ENCODE measurements around the gene VMP1. TPM values are rescaled to one million over a fixed set of nuclear protein-coding genes. Genes with fewer than 3 reads are reported as not detected.
A peak's percentile ranks its signal among the peaks of the same experiment; 100 is the strongest.
"Not testable (repeated sequence)": the region's sequence is repeated elsewhere in the genome, so short reads cannot be mapped to it uniquely, and the experiment has no call there.

Gene VMP1
- total RNA-seq, 1 experiment from 2014 or later = 69.4 TPM

- DNase-seq = peak; percentile 68
- H3K4me3 ChIP-seq (ENCODE audit: low read length) = peak overlapping the region; percentile 29
- peaks cover 19% of the 10 kb centered on the region for H3K79me2 ChIP-seq (ENCODE audit: low read length)
- H3K36me3 ChIP-seq (ENCODE audit: insufficient read depth, low read length) = no peaks in the 10 kb centered on the region
- peaks cover 44% of the 10 kb centered on the region for H3K4me1 ChIP-seq (ENCODE audit: low read length)
- H4K20me1 ChIP-seq (ENCODE audit: insufficient read depth, low read depth, low read length) = no peaks in the 10 kb centered on the region
- H3K27me3 ChIP-seq (ENCODE audit: low read length) = no peaks in the 10 kb centered on the region
- peak overlapping the region; percentile 48 for H3K4me2 ChIP-seq (ENCODE audit: low read depth, low read length, poor library complexity, severe bottlenecking)
- H3K9me2 ChIP-seq (replicated peaks; ENCODE audit: insufficient read depth, low read length) = no peaks in the 10 kb centered on the region
- H3K9ac ChIP-seq (ENCODE audit: low read length) = peak overlapping the region; percentile 38
- H2AFZ ChIP-seq (ENCODE audit: low read length) = peak overlapping the region; percentile 5; the same call in 1 of the 2 replicates
- H3K27ac ChIP-seq (ENCODE audit: low read length) = peak overlapping the region; percentile 69
- no peaks in the 10 kb centered on the region for H3K9me3 ChIP-seq (ENCODE audit: low read length)
These were observed 79.3 kb downstream of the VMP1 start for GRCh38 chr17:59786536-59787319.

- H3K9me3 ChIP-seq (ENCODE audit: low read length); DNase-seq; H3K27me3 ChIP-seq (ENCODE audit: low read length); H3K79me2 ChIP-seq (ENCODE audit: low read length); H3K27ac ChIP-seq (ENCODE audit: low read length); H3K9ac ChIP-seq (ENCODE audit: low read length); H3K36me3 ChIP-seq (ENCODE audit: insufficient read depth, low read length); H2AFZ ChIP-seq (ENCODE audit: low read length); H4K20me1 ChIP-seq (ENCODE audit: insufficient read depth, low read depth, low read length); H3K9me2 ChIP-seq (replicated peaks; ENCODE audit: insufficient read depth, low read length); H3K4me2 ChIP-seq (ENCODE audit: low read depth, low read length, poor library complexity, severe bottlenecking); H3K4me3 ChIP-seq (ENCODE audit: low read length): not testable (repeated sequence)
- H3K4me1 ChIP-seq (ENCODE audit: low read length) = peaks cover 26% of the 10 kb centered on the region
These were observed 82.4 kb downstream of the VMP1 start for GRCh38 chr17:59789849-59790248.

GRCh38 chr17:59790418-59790817 lies 83.0 kb downstream of the VMP1 start:
- not testable (repeated sequence) for H3K4me3 ChIP-seq (ENCODE audit: low read length); DNase-seq; H3K9me2 ChIP-seq (replicated peaks; ENCODE audit: insufficient read depth, low read length); H3K4me2 ChIP-seq (ENCODE audit: low read depth, low read length, poor library complexity, severe bottlenecking); H3K9me3 ChIP-seq (ENCODE audit: low read length); H3K36me3 ChIP-seq (ENCODE audit: insufficient read depth, low read length); H3K9ac ChIP-seq (ENCODE audit: low read length); H2AFZ ChIP-seq (ENCODE audit: low read length); H4K20me1 ChIP-seq (ENCODE audit: insufficient read depth, low read depth, low read length); H3K27me3 ChIP-seq (ENCODE audit: low read length); H3K27ac ChIP-seq (ENCODE audit: low read length); H3K79me2 ChIP-seq (ENCODE audit: low read length)
- peaks cover 21% of the 10 kb centered on the region for H3K4me1 ChIP-seq (ENCODE audit: low read length)

- Histone ChIP-seq H3K36me3 (ENCODE audit: insufficient read depth, low read length) (peaks cover 4% of the 10 kb centered on the region; the same call in 1 of the 2 replicates), H3K4me2 (ENCODE audit: low read depth, low read length, poor library complexity, severe bottlenecking) (no peak overlapping the region), H3K9me2 (replicated peaks; ENCODE audit: insufficient read depth, low read length) (no peaks in the 10 kb centered on the region), H3K9me3 (ENCODE audit: low read length) (no peaks in the 10 kb centered on the region), H3K4me3 (ENCODE audit: low read length) (no peak overlapping the region), H2AFZ (ENCODE audit: low read length) (no peak overlapping the region), H3K79me2 (ENCODE audit: low read length) (peaks cover 4% of the 10 kb centered on the region; the same call in 1 of the 2 replicates), H3K27ac (ENCODE audit: low read length) (no peak overlapping the region), H4K20me1 (ENCODE audit: insufficient read depth, low read depth, low read length) (no peaks in the 10 kb centered on the region), H3K4me1 (ENCODE audit: low read length) (peaks cover 16% of the 10 kb centered on the region), H3K27me3 (ENCODE audit: low read length) (no peaks in the 10 kb centered on the region), H3K9ac (ENCODE audit: low read length) (no peak overlapping the region)
- no peak for DNase-seq
These were observed 83.5 kb downstream of the VMP1 start for GRCh38 chr17:59790910-59791309.

GRCh38 chr17:59791603-59792457 lies 84.4 kb downstream of the VMP1 start:
- Histone ChIP-seq H3K9me3 (ENCODE audit: low read length) (no peaks in the 10 kb centered on the region), H3K9me2 (replicated peaks; ENCODE audit: insufficient read depth, low read length) (no peaks in the 10 kb centered on the region), H3K27ac (ENCODE audit: low read length) (no peak overlapping the region), H3K4me3 (ENCODE audit: low read length) (no peak overlapping the region), H3K4me1 (ENCODE audit: low read length) (peaks cover 7% of the 10 kb centered on the region), H3K9ac (ENCODE audit: low read length) (no peak overlapping the region), H3K79me2 (ENCODE audit: low read length) (peaks cover 7% of the 10 kb centered on the region; the same call in 1 of the 2 replicates), H4K20me1 (ENCODE audit: insufficient read depth, low read depth, low read length) (no peaks in the 10 kb centered on the region), H3K36me3 (ENCODE audit: insufficient read depth, low read length) (peaks cover 4% of the 10 kb centered on the region; the same call in 1 of the 2 replicates), H2AFZ (ENCODE audit: low read length) (no peak overlapping the region), H3K27me3 (ENCODE audit: low read length) (no peaks in the 10 kb centered on the region), H3K4me2 (ENCODE audit: low read depth, low read length, poor library complexity, severe bottlenecking) (no peak overlapping the region)
- no peak for DNase-seq

- H3K27me3 ChIP-seq (ENCODE audit: low read length); H4K20me1 ChIP-seq (ENCODE audit: insufficient read depth, low read depth, low read length); H3K9ac ChIP-seq (ENCODE audit: low read length); DNase-seq; H2AFZ ChIP-seq (ENCODE audit: low read length); H3K79me2 ChIP-seq (ENCODE audit: low read length); H3K27ac ChIP-seq (ENCODE audit: low read length); H3K4me3 ChIP-seq (ENCODE audit: low read length); H3K4me2 ChIP-seq (ENCODE audit: low read depth, low read length, poor library complexity, severe bottlenecking); H3K36me3 ChIP-seq (ENCODE audit: insufficient read depth, low read length); H3K9me2 ChIP-seq (replicated peaks; ENCODE audit: insufficient read depth, low read length); H3K4me1 ChIP-seq (ENCODE audit: low read length); H3K9me3 ChIP-seq (ENCODE audit: low read length): not testable (repeated sequence)
These were observed 85.0 kb downstream of the VMP1 start for GRCh38 chr17:59792458-59792823.

GRCh38 chr17:59793205-59793604 lies 85.8 kb downstream of the VMP1 start:
- Histone ChIP-seq H3K27ac (ENCODE audit: low read length) (no peak overlapping the region), H3K9me3 (ENCODE audit: low read length) (no peaks in the 10 kb centered on the region), H4K20me1 (ENCODE audit: insufficient read depth, low read depth, low read length) (no peaks in the 10 kb centered on the region), H3K9me2 (replicated peaks; ENCODE audit: insufficient read depth, low read length) (no peaks in the 10 kb centered on the region), H2AFZ (ENCODE audit: low read length) (no peak overlapping the region), H3K36me3 (ENCODE audit: insufficient read depth, low read length) (peaks cover 4% of the 10 kb centered on the region; the same call in 1 of the 2 replicates), H3K9ac (ENCODE audit: low read length) (no peak overlapping the region), H3K4me2 (ENCODE audit: low read depth, low read length, poor library complexity, severe bottlenecking) (no peak overlapping the region), H3K4me3 (ENCODE audit: low read length) (no peak overlapping the region), H3K27me3 (ENCODE audit: low read length) (no peaks in the 10 kb centered on the region), H3K79me2 (ENCODE audit: low read length) (0 out of 2 replicates have a peak, but pooled peaks cover 3% of the 10 kb centered on the region), H3K4me1 (ENCODE audit: low read length) (no peaks in the 10 kb centered on the region)
- no peak for DNase-seq

- Histone ChIP-seq H3K4me2 (ENCODE audit: low read depth, low read length, poor library complexity, severe bottlenecking) (no peak overlapping the region), H3K4me3 (ENCODE audit: low read length) (no peak overlapping the region), H3K9me2 (replicated peaks; ENCODE audit: insufficient read depth, low read length) (no peaks in the 10 kb centered on the region), H3K36me3 (ENCODE audit: insufficient read depth, low read length) (peaks cover 4% of the 10 kb centered on the region; the same call in 1 of the 2 replicates), H4K20me1 (ENCODE audit: insufficient read depth, low read depth, low read length) (no peaks in the 10 kb centered on the region), H3K79me2 (ENCODE audit: low read length) (0 out of 2 replicates have a peak, but pooled peaks cover 3% of the 10 kb centered on the region), H3K9me3 (ENCODE audit: low read length) (no peaks in the 10 kb centered on the region), H2AFZ (ENCODE audit: low read length) (no peak overlapping the region), H3K9ac (ENCODE audit: low read length) (no peak overlapping the region), H3K27ac (ENCODE audit: low read length) (no peak overlapping the region), H3K4me1 (ENCODE audit: low read length) (no peaks in the 10 kb centered on the region), H3K27me3 (ENCODE audit: low read length) (no peaks in the 10 kb centered on the region)
- peak; percentile 27 for DNase-seq
These were observed 88.7 kb downstream of the VMP1 start for GRCh38 chr17:59796138-59796537.
